HG02610 (cell line): Measurements from ENCODE around the gene SPINK4.

ENCODE experiments used
- ATAC-seq: cut with Tn5 transposase; IDR thresholded peaks from one replicate; pipeline ENCODE4 v1.9.1; 2021; ENCODE audit warnings: mild to moderate bottlenecking, moderate library complexity; ENCODE audit not compliant: unreplicated experiment

SPINK4 gene

GRCh38 chr9:33229359-33230114 is 10.4 kb upstream of the SPINK4 start:
- no peak for ATAC-seq

GRCh38 chr9:33230756-33231622 is 9.0 kb upstream of the SPINK4 start:
- ATAC-seq: no peak

- ATAC-seq: no peak
These were observed 8.4 kb upstream of the SPINK4 start for GRCh38 chr9:33231623-33231942.

GRCh38 chr9:33232815-33233214 is 7.2 kb upstream of the SPINK4 start:
- no peak for ATAC-seq

GRCh38 chr9:33233626-33234342 is 6.2 kb upstream of the SPINK4 start:
- no peak for ATAC-seq

GRCh38 chr9:33234511-33235467 is 5.2 kb upstream of the SPINK4 start:
- ATAC-seq: no peak

GRCh38 chr9:33236571-33236970 is 3.4 kb upstream of the SPINK4 start:
- ATAC-seq: no peak

GRCh38 chr9:33241298-33241697 is 1.3 kb downstream of the SPINK4 start:
- no peak for ATAC-seq

GRCh38 chr9:33242609-33243134 is 2.7 kb downstream of the SPINK4 start:
- no peak for ATAC-seq

GRCh38 chr9:33244137-33244784 is 4.3 kb downstream of the SPINK4 start:
- ATAC-seq: no peak

GRCh38 chr9:33245341-33245740 is 5.4 kb downstream of the SPINK4 start:
- ATAC-seq: no peak

GRCh38 chr9:33246269-33246860 is 6.4 kb downstream of the SPINK4 start:
- ATAC-seq: no peak

- ATAC-seq: no peak
These were observed 8.6 kb downstream of the SPINK4 start for GRCh38 chr9:33248606-33249005.

- no peak for ATAC-seq
These were observed 9.2 kb downstream of the SPINK4 start for GRCh38 chr9:33249087-33249658.

- no peak for ATAC-seq
These were observed 10.0 kb downstream of the SPINK4 start for GRCh38 chr9:33249983-33250382.

GRCh38 chr9:33250458-33250995 is 10.6 kb downstream of the SPINK4 start:
- ATAC-seq: no peak

GRCh38 chr9:33254211-33254610 is 14.2 kb downstream of the SPINK4 start:
- ATAC-seq: no peak

- ATAC-seq: no peak
These were observed 15.0 kb downstream of the SPINK4 start for GRCh38 chr9:33255014-33255413.

- no peak for ATAC-seq
These were observed 15.5 kb downstream of the SPINK4 start for GRCh38 chr9:33255471-33255870.
